Hepatocyte (in vitro differentiated cells): ENCODE results near the gene STT3B.

ENCODE experiments used
- CTCF ChIP-seq: fragments of 200-600 bp; sonication (generic); IDR thresholded peaks from 2 replicates; pipeline ENCODE4 v1.5.1; 2016; ENCODE audit warnings: antibody characterized with exemption, mild to moderate bottlenecking; ENCODE audit not compliant: poor library complexity
- EZH2 ChIP-seq: fragments of 200-600 bp; sonication (generic); IDR thresholded peaks from 2 replicates; pipeline ENCODE4 v1.6.1; 2016; ENCODE audit warnings: antibody characterized with exemption, mild to moderate bottlenecking, borderline replicate concordance

- TF ChIP-seq CTCF, result no peak
- TF ChIP-seq EZH2, result no peak
Measured at GRCh38 chr3:31580645-31581044, 47.9 kb downstream of the STT3B start.
